PC-9 (cell line): ENCODE measurements around the gene ADRA2B. TPM values are rescaled to one million over a fixed set of nuclear protein-coding genes. Genes with fewer than 3 reads are reported as not detected.

Experiments used
- BruUV-seq: library from RNA; stranded (reverse); fragments of 400-500 nt; replicated peaks from 2 replicates; lab custom pipeline; 2021; lab: Mats Ljungman, UMichigan
- CTCF ChIA-PET: fragments of 300-600 bp; sonication (Branson Sonifier 250); formaldehyde crosslinking; loops from one replicate; lab custom pipeline; 2022; ENCODE audit warnings: antibody characterized with exemption; lab: Charles Lee
- POLR2A ChIA-PET: fragments of 300-600 bp; sonication (Branson Sonifier 250); formaldehyde crosslinking; loops from one replicate; lab custom pipeline; 2022; ENCODE audit warnings: antibody characterized with exemption; ENCODE audit not compliant: unreplicated experiment; lab: Charles Lee
- DNase-seq, 2 experiments: peaks; one replicate each; pipeline versions ENCODE4 v3.0.0 to v3.0.0-alpha.2; 2015 to 2022; ENCODE audit warnings: mixed read lengths in 1 of 2
- H2AFZ ChIP-seq: fragments of 200-600 bp; sonication (generic); 2 replicates; pipeline ENCODE4 v1.8.1; 2017; ENCODE audit warnings: antibody characterized with exemption
- H3F3A ChIP-seq: fragments of 200-600 bp; sonication (generic); 2 replicates; pipeline ENCODE4 v1.8.1; 2017; ENCODE audit warnings: antibody characterized with exemption, mild to moderate bottlenecking, low read depth; ENCODE audit not compliant: insufficient read depth
- H3K27ac ChIP-seq: fragments of 200-600 bp; sonication (generic); 2 replicates; pipeline ENCODE4 v1.6.1; 2016; ENCODE audit warnings: mixed run types
- H3K27me3 ChIP-seq: fragments of 200-600 bp; sonication (generic); 2 replicates; pipeline ENCODE4 v1.6.1; 2016; ENCODE audit warnings: low read depth, mixed run types; ENCODE audit not compliant: insufficient read depth
- H3K36me3 ChIP-seq: fragments of 200-600 bp; sonication (generic); 2 replicates; pipeline ENCODE4 v1.6.1; 2016; ENCODE audit warnings: low read depth, mixed run types
- H3K4me1 ChIP-seq: fragments of 200-600 bp; sonication (generic); replicated peaks from 2 replicates; pipeline ENCODE4 v1.6.1; 2016; ENCODE audit warnings: mixed run types; ENCODE audit not compliant: insufficient read depth
- H3K4me2 ChIP-seq: fragments of 200-600 bp; sonication (generic); 2 replicates; pipeline ENCODE4 v1.6.1; 2017; ENCODE audit warnings: mixed run types
- H3K4me3 ChIP-seq: fragments of 200-600 bp; sonication (generic); 2 replicates; pipeline ENCODE4 v1.6.1; 2016; ENCODE audit warnings: mixed run types
- H3K79me2 ChIP-seq: fragments of 200-600 bp; sonication (generic); 2 replicates; pipeline ENCODE4 v1.6.1; 2017; ENCODE audit warnings: low read depth, mixed run types
- H3K9me2 ChIP-seq: fragments of 200-600 bp; sonication (generic); 2 replicates; pipeline ENCODE4 v1.8.1; 2017; ENCODE audit warnings: mild to moderate bottlenecking; ENCODE audit not compliant: insufficient read depth
- H3K9me3 ChIP-seq: fragments of 200-600 bp; sonication (generic); 2 replicates; pipeline ENCODE4 v1.8.1; 2016; ENCODE audit warnings: low read depth; ENCODE audit not compliant: insufficient read depth
- H4K20me1 ChIP-seq: fragments of 200-600 bp; sonication (generic); 2 replicates; pipeline ENCODE4 v1.8.1; 2017; ENCODE audit not compliant: insufficient read depth
- CTCF ChIP-seq: fragments of 200-600 bp; sonication (generic); conservative IDR thresholded peaks from 2 replicates; pipeline ENCODE4 v1.6.1; 2017; ENCODE audit warnings: mixed run types, antibody characterized with exemption, mild to moderate bottlenecking, moderate library complexity
- EZH2 ChIP-seq: fragments of 200-600 bp; sonication (generic); IDR thresholded peaks from 2 replicates; pipeline ENCODE4 v1.8.0; 2017; ENCODE audit warnings: antibody characterized with exemption, low read depth
- intact Hi-C: fragments of 100-400 bp; cut with micrococcal nuclease; formaldehyde crosslinking; loops from one replicate; pipeline ENCODE4 v1.10.0; 2022; ENCODE audit not compliant: unreplicated experiment
- total RNA-seq: library from RNA; stranded (reverse); gene quantifications from 2 replicates; pipeline ENCODE4 v1.2.3, GENCODE V29; 2021

Gene ADRA2B
- total RNA-seq, 1 experiment from 2014 or later: 0.26 TPM

DNA sequence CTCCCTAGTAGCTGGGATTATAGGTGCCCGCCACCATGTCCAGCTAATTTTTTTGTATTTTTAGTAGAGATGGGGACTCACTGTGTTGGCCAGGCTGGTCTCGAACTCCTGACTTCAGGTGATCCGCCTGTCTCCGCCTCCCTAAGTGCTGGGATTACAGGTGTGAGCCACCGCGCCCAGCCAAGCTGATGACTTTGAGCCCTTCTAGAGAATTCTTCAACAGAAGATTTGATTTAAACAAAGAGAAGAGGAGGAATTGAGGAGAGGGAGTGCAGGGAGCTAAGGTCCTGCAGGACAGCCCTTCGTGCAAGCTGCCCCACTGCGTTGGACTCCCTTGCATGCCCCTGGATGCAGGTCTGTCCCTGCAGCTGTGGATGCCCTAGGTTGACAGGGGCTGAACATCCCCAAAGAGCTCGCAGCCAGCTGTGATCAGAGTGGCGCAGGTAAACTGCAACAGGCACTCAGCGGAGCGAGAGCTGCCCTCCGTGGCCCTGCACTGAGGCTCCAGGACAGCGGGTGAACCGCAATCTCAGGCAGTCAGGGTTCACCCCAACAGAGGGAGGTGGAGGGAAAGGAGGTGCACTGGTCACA lies 13.7 kb downstream of the ADRA2B start:
- no peaks in the 10 kb centered on the region for H3K9me3 ChIP-seq
- BruUV-seq: no TSS peak
- H3K4me1 ChIP-seq: no peaks in the 10 kb centered on the region
- H2AFZ ChIP-seq: no peak overlapping the region
- no peaks in the 10 kb centered on the region for H3F3A ChIP-seq
- no peak for DNase-seq
- H3K79me2 ChIP-seq: no peaks in the 10 kb centered on the region
- no peak overlapping the region for H3K4me2 ChIP-seq
- H3K27me3 ChIP-seq: peaks cover 10% of the 10 kb centered on the region; the same call in 1 of the 2 replicates
- H3K27ac ChIP-seq: no peak overlapping the region
- no peaks in the 10 kb centered on the region for H3K36me3 ChIP-seq
- ChIA-PET CTCF (interaction anchor here (0.7 kb wide), 1 partner anchor 20 kb away, joined by 5 read pairs; no protein-coding TSS in a partner anchor), POLR2A (no interaction called here)
- no peaks in the 10 kb centered on the region for H4K20me1 ChIP-seq
- TF ChIP-seq EZH2 (no peak), CTCF (no peak)
- H3K9me2 ChIP-seq: no peaks in the 10 kb centered on the region
- no peak overlapping the region for H3K4me3 ChIP-seq
- intact Hi-C loops: no loop called here

DNA sequence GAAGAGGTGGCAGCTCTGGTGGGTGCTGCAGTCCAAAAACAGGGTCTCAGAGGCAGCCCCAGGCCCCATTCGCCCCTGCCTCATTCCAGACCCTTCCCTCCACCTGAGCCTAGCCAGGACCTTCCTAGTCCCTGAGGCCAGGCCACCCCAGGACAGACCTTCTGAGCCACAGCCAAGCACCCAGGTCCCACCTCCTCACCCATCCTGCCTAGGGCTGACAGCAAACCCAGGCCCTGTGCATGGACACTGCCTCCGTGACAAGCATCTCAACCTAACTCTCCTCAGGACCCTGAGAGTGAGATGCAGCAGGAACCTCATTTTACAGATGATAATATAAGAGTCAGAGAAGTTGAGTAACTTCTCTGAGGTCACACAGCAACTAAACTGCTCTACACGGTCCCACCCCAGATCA lies 15.5 kb downstream of the ADRA2B start:
- no peak overlapping the region for H3K27ac ChIP-seq
- H3K36me3 ChIP-seq: no peaks in the 10 kb centered on the region
- DNase-seq: no peak
- no peaks in the 10 kb centered on the region for H3K4me1 ChIP-seq
- no peaks in the 10 kb centered on the region for H4K20me1 ChIP-seq
- no TSS peak for BruUV-seq
- no peaks in the 10 kb centered on the region for H3K79me2 ChIP-seq
- POLR2A ChIA-PET: no interaction called here
- intact Hi-C loops: no loop called here
- H3K9me3 ChIP-seq: no peaks in the 10 kb centered on the region
- H3K4me2 ChIP-seq: no peak overlapping the region
- CTCF ChIA-PET: no interaction called here
- no peak for TF ChIP-seq EZH2
- TF ChIP-seq CTCF: no peak
- no peaks in the 10 kb centered on the region for H3F3A ChIP-seq
- H3K9me2 ChIP-seq: no peaks in the 10 kb centered on the region
- peaks cover 4% of the 10 kb centered on the region; the same call in 1 of the 2 replicates for H3K27me3 ChIP-seq
- H2AFZ ChIP-seq: no peak overlapping the region
- no peak overlapping the region for H3K4me3 ChIP-seq

DNA sequence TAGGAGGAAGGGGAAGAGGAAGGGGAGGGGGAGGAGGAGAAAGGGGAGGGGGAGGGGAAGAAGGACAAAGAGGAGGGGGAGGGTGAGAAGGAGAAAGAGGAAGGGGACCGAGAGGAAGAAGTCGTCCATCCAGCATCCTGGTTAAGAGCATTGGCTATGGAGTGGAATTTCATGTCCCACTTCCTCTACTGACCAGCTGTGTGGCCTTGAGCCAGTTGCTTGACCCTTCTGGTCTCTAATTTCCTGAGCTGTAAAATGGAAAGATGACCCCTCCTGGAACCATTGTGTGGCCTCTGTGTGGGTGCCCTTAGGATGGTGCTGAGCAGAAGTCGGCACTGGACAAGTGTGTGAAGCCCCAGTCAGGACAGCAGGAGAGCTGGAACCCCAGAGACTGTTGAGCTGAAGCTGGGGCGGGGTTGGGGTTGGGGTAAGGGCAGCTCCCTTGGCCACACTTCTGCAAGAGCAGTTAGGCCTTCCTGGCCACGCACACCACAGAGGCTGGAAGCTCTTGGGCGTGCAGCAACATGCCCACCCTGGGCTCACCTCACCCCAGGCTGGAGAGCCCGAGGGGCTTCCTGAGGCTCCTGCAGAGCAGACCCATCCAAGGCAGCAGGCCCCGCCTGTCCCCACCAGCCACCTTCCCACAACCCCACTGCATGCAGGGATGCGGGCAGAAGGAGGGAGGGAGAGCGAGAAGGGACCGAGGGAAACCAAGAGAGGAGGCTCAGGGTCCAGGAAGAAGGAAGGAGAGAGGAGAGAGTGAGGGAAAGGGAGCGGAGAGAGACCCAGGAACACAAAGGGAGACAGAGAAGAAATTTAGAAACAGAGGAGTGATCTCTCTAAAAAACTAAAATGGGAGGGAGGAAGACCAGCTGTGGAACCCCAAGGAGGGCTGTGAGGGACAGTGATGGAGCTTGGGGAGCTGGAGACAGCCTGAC lies 16.2 kb downstream of the ADRA2B start:
- DNase-seq: no peak
- Histone ChIP-seq H2AFZ (no peak overlapping the region), H3K36me3 (no peaks in the 10 kb centered on the region), H3K4me1 (peaks cover 6% of the 10 kb centered on the region), H3K27me3 (peaks cover 4% of the 10 kb centered on the region; the same call in 1 of the 2 replicates), H3K4me2 (no peak overlapping the region), H3K27ac (no peak overlapping the region), H3K9me3 (no peaks in the 10 kb centered on the region), H3K4me3 (no peak overlapping the region), H3K79me2 (no peaks in the 10 kb centered on the region), H3K9me2 (no peaks in the 10 kb centered on the region), H4K20me1 (no peaks in the 10 kb centered on the region), H3F3A (no peaks in the 10 kb centered on the region; the same call in 1 of the 2 replicates)
- no TSS peak for BruUV-seq
- ChIA-PET POLR2A (no interaction called here), CTCF (no interaction called here)
- no peak for TF ChIP-seq CTCF
- intact Hi-C loops: no loop called here
